GM12801 (cell line): ENCODE measurements around the gene FRY.

ENCODE experiments used
- CTCF ChIP-seq: IDR thresholded peaks from one replicate; pipeline ENCODE4 v1.5.1; 2011; ENCODE audit warnings: control low read depth; ENCODE audit not compliant: insufficient read length; ENCODE audit errors: extremely low read depth

FRY gene

GRCh38 chr13:32309312-32310133, 277.9 kb downstream of the FRY start:
- no peak for TF ChIP-seq CTCF

GRCh38 chr13:32310134-32310706, 278.6 kb downstream of the FRY start:
- no peak for TF ChIP-seq CTCF

GRCh38 chr13:32311188-32311897, 279.8 kb downstream of the FRY start:
- TF ChIP-seq CTCF: no peak

GRCh38 chr13:32314271-32315237, 283.0 kb downstream of the FRY start:
- no peak for TF ChIP-seq CTCF

- TF ChIP-seq CTCF: no peak
These were observed 283.9 kb downstream of the FRY start, which contains the start of the genes BRCA2 and ZAR1L for GRCh38 chr13:32315238-32316027. Gene BRCA2 (plus strand): TSS chr13:32315508. CDS start chr13:32316461, 953 bp downstream. Gene ZAR1L (minus strand): TSS chr13:32315363. CDS start chr13:32311925, 3,438 bp downstream.

GRCh38 chr13:32316028-32316339, 284.4 kb downstream of the FRY start:
- TF ChIP-seq CTCF: no peak
